Heart right ventricle (tissue), 16 donors: ENCODE results near the gene SPARCL1. TPM values are rescaled to one million over a fixed set of nuclear protein-coding genes. Genes with fewer than 3 reads are reported as not detected.
A peak's percentile ranks its signal among the peaks of the same experiment; 100 is the strongest.

ENCODE experiments used
- ATAC-seq, 8 donors: fragments of 200-7000 bp; cut with Tn5 transposase; one replicate each; pipeline ENCODE4 v1.9.1; 2020; ENCODE audit warnings: mild to moderate bottlenecking in 8 of 8, moderate library complexity in 8 of 8, moderate number of reproducible peaks in 1 of 8
- DNase-seq, 2 donors: peaks; one replicate each; pipeline ENCODE4 v3.0.0-alpha.2; 2020
- H3K27ac ChIP-seq, 10 donors: fragments of 200-600 bp; sonication (generic) in 2 of 10; one replicate each; pipeline versions ENCODE4 v1.5.0 to v1.8.0; 2020 to 2022; ENCODE audit warnings: mild to moderate bottlenecking in 3 of 10
- H3K27me3 ChIP-seq, 7 donors: fragments of 200-600 bp; one replicate each; pipeline ENCODE4 v1.8.0; 2021 to 2022; ENCODE audit warnings: mild to moderate bottlenecking in 2 of 7
- H3K36me3 ChIP-seq, 9 donors: fragments of 200-600 bp; sonication (generic) in 1 of 9; one replicate each; pipeline versions ENCODE4 v1.5.0 to v1.8.0; 2020 to 2022; ENCODE audit warnings: mild to moderate bottlenecking in 2 of 9
- H3K4me1 ChIP-seq, 9 donors: fragments of 200-600 bp; sonication (generic) in 1 of 9; one replicate each; pipeline versions ENCODE4 v1.5.0 to v1.8.0; 2020 to 2022; ENCODE audit warnings: mild to moderate bottlenecking in 4 of 9
- H3K4me3 ChIP-seq, 10 donors: fragments of 200-600 bp; sonication (generic) in 2 of 10; one replicate each; pipeline versions ENCODE4 v1.5.0 to v1.8.0; 2020 to 2022; ENCODE audit warnings: mild to moderate bottlenecking in 7 of 10, moderate library complexity in 2 of 10
- H3K9me3 ChIP-seq, 11 donors: fragments of 200-600 bp in 10 of 11; sonication (generic) in 2 of 11; one replicate each; pipeline versions ENCODE4 v1.5.0 to v1.8.0; 2013 to 2022; ENCODE audit warnings: mild to moderate bottlenecking in 2 of 11, control low read depth in 1 of 11, moderate library complexity in 1 of 11
- CTCF ChIP-seq, 9 donors: fragments of 200-600 bp; sonication (generic) in 2 of 9; IDR thresholded peaks; one replicate each; pipeline versions ENCODE4 v1.5.0 to v1.8.0; 2021 to 2022; ENCODE audit warnings: antibody characterized with exemption in 9 of 9, mild to moderate bottlenecking in 5 of 9, moderate library complexity in 1 of 9
- WGBS, 2 donors: extraction: QIAGEN DNeasy Blood & Tissue Kit; methylation state at CpG; one replicate each; pipeline ENCODE4 v1.1.7; 2013; ENCODE audit warnings: inconsistent platforms in 1 of 2; 5-methylcytosine and 5-hydroxymethylcytosine counted together
- intact Hi-C, 10 donors: fragments of 100-400 bp; cut with DNase I; formaldehyde crosslinking; loops; one replicate each; pipeline versions ENCODE4 v1.11.1 to v1.14.2; 2022
- long read RNA-seq, 3 donors: library from polyadenylated mRNA; unstranded; transcript quantifications; one replicate each; pipeline ENCODE4 v2.0.0, GENCODE V29; 2020 to 2021
- polyA plus RNA-seq, 2 donors: library from polyadenylated mRNA; stranded (reverse); fragments of 200-250 nt; gene quantifications; one replicate each; pipeline ENCODE4 v1.2.3, GENCODE V29; 2013
- total RNA-seq, 10 donors: library from RNA; stranded (reverse); fragmentation: NEBNext Ultra II Directional in 3 of 10; extraction: Animal tissue kit (Norgen Biotek cat#: 25700) in 3 of 10; gene quantifications; one replicate each; pipeline versions ENCODE4 v1.2.1 to v1.2.4, GENCODE V29; 2021 to 2023
- donor health status: Arrhythmogenic right ventricular cardiomyopathy.
- donor health status: ischemic (EF 13 %, LVEDD 7.1; RV severe dilation, severe dysfunction).
- donor health status: healthy with polysubstance abuse.
- donor health status: DM: no; HTN: yes; CAD: no.
- donor health status: DM: no; HTN: no; CAD: no.
- donor health status: ischemic (EF 25% LVEDD 6.9; RV normal size, moderate dysfunction).
- donor health status: ischemic (EF 25% LVEDD 5.7; RV mildly dilated, moderate dysfunction).
- donor health status: healthy.
- donor health status: DM: yes; HTN: yes; CAD: no.
- donor health status: Ischemic cardiomyopathy.
- donor health status: ischemic (EF 35%, LVEDD 5.7; RV mildly dilated, moderate dysfunction).
- donor health status: nonischemic (EF 11% LVEDD 7.7; RV severe dilation, severe dysfunction).
- donor health status: DM: yes; HTN: yes; CAD: no.
- donor health status: PGD.
- donor health status: ischemic (EF 29% LVEDD 5.4; RV normal size, mild dysfunction).
- donor health status: nonischemic (EF 23%, LVEDD 6.1; RV moderate dilation, normal function).

Gene SPARCL1
- total RNA-seq (100 to 1,000 TPM; 131 to 494 (median 232) TPM), polyA plus RNA-seq (100 to 1,000 TPM; 179 to 553 TPM)
- long read RNA-seq, donor 1, transcript SPARCL1-202 (12 exons, 2,994 nt) = minor isoform, 6 of 379 reads
- long read RNA-seq, donor 1, transcript SPARCL1-201 (11 exons, 2,906 nt) = major isoform, 257 of 379 reads
- long read RNA-seq, donor 1, partial matches to known transcripts = 95 of 379 reads
- long read RNA-seq, donor 1, other reads (novel, unspliced or antisense) = 20 of 379 reads
- long read RNA-seq, donor 2, transcript SPARCL1-202 (12 exons, 2,994 nt) = minor isoform, 9 of 430 reads
- long read RNA-seq, donor 2, transcript SPARCL1-201 (11 exons, 2,906 nt) = major isoform, 291 of 430 reads
- long read RNA-seq, donor 2, partial matches to known transcripts = 108 of 430 reads
- long read RNA-seq, donor 2, other reads (novel, unspliced or antisense) = 17 of 430 reads
- long read RNA-seq, donor 3, transcript SPARCL1-202 (12 exons, 2,994 nt) = minor isoform, 18 of 518 reads
- long read RNA-seq, donor 3, transcript SPARCL1-201 (11 exons, 2,906 nt) = major isoform, 266 of 518 reads
- long read RNA-seq, donor 3, transcript SPARCL1-203 (5 exons, 950 nt) = minor isoform, 13 of 518 reads
- long read RNA-seq, donor 3, partial matches to known transcripts = 199 of 518 reads
- long read RNA-seq, donor 3, other reads (novel, unspliced or antisense) = 22 of 518 reads

GRCh38 chr4:87529187-87529586 lies at the start of gene SPARCL1:
SPARCL1 (minus strand) TSS chr4:87529376; CDS start chr4:87499574, 29,802 bp downstream.
- no peak for TF ChIP-seq CTCF (IDR thresholded peaks at IDR 0.05)
- ATAC-seq (peak; percentile 15 to 65 (median 50)), DNase-seq (peak; percentile 21 to 68)
- intact Hi-C loops = loop anchor here in 1 of 10 donors (5.0 kb wide), 1 partner anchor 37 kb away; no protein-coding TSS in a partner anchor
- peaks cover 0 to 12% (median 4%) of the 10 kb centered on the region in 9 donors for H3K36me3 ChIP-seq
- H3K27me3 ChIP-seq = no peaks in the 10 kb centered on the region
- peak within 1 kb of the TSS; percentile 39 to 68 (median 56) for H3K4me3 ChIP-seq
- 39 to 50% methylated on average over 4 of the region's 4 CpGs for WGBS, 2 donors
- H3K4me1 ChIP-seq = peaks cover 3 to 62% (median 30%) of the 10 kb centered on the region in 9 donors
- peaks cover 0 to 19% (median 0%) of the 10 kb centered on the region in 11 donors for H3K9me3 ChIP-seq
- peak within 1 kb of the TSS; percentile 72 to 93 (median 87) for H3K27ac ChIP-seq

GRCh38 chr4:87575983-87576382 lies 46.8 kb upstream of the SPARCL1 start:
- no peak overlapping the region for H3K27ac ChIP-seq
- intact Hi-C loops = no loop called here
- peaks cover 0 to 5% (median 0%) of the 10 kb centered on the region in 11 donors for H3K9me3 ChIP-seq
- no peaks in the 10 kb centered on the region for H3K4me1 ChIP-seq
- H3K36me3 ChIP-seq = no peaks in the 10 kb centered on the region
- no peak overlapping the region for H3K4me3 ChIP-seq
- no peak for TF ChIP-seq CTCF (IDR thresholded peaks at IDR 0.05)
- ATAC-seq (no peak), DNase-seq (no peak)
- H3K27me3 ChIP-seq = no peaks in the 10 kb centered on the region

GRCh38 chr4:87575408-87575807 lies 46.2 kb upstream of the SPARCL1 start:
- WGBS, 2 donors = 98 to 100% methylated on average over 1 of the region's 1 CpG

More at GRCh38 chr4:87575408-87575807, 46.2 kb upstream of the SPARCL1 start:
- no peak for ATAC-seq
- no peak for TF ChIP-seq CTCF (IDR thresholded peaks at IDR 0.05)
- no peak for DNase-seq
- Histone ChIP-seq H3K27me3 (no peaks in the 10 kb centered on the region), H3K9me3 (peaks cover 0 to 5% (median 0%) of the 10 kb centered on the region in 11 donors), H3K4me1 (no peaks in the 10 kb centered on the region), H3K27ac (no peak overlapping the region), H3K36me3 (no peaks in the 10 kb centered on the region), H3K4me3 (no peak overlapping the region)
- intact Hi-C loops = no loop called here
